IMR-90 (cell line): Measurements from ENCODE around the gene NKAIN4.

ENCODE experiments used
- CHD1 ChIP-seq: IDR thresholded peaks from 2 replicates; pipeline ENCODE4 v1.6.1; 2012; ENCODE audit warnings: low read depth, low read length, improper control_type of control experiment
- MXI1 ChIP-seq: IDR thresholded peaks from 2 replicates; pipeline ENCODE4 v1.6.1; 2012; ENCODE audit warnings: low read depth, mild to moderate bottlenecking, low read length, moderate library complexity, borderline replicate concordance
- POLR2A ChIP-seq: IDR thresholded peaks from 2 replicates; pipeline ENCODE4 v1.6.1; 2012; ENCODE audit warnings: mild to moderate bottlenecking, low read depth, low read length
- TF ChIP-seq, protein P1 (sequence below): conservative IDR thresholded peaks from 2 replicates; pipeline ENCODE4 v1.5.1; 2012; ENCODE audit warnings: mild to moderate bottlenecking, low read depth, low read length, improper control_type of control experiment
- TF ChIP-seq, protein P2 (sequence below): fragments of 150-350 bp; IDR thresholded peaks from 2 replicates; pipeline ENCODE4 v1.6.1; 2016; ENCODE audit warnings: low read depth, mild to moderate bottlenecking, low read length, moderate library complexity, borderline replicate concordance
- TF ChIP-seq, protein P3 (sequence below): fragments of 150-350 bp; IDR thresholded peaks from 2 replicates; pipeline ENCODE4 v1.6.1; 2017; ENCODE audit warnings: mild to moderate bottlenecking, antibody characterized with exemption, low read length, low read depth

DNA sequence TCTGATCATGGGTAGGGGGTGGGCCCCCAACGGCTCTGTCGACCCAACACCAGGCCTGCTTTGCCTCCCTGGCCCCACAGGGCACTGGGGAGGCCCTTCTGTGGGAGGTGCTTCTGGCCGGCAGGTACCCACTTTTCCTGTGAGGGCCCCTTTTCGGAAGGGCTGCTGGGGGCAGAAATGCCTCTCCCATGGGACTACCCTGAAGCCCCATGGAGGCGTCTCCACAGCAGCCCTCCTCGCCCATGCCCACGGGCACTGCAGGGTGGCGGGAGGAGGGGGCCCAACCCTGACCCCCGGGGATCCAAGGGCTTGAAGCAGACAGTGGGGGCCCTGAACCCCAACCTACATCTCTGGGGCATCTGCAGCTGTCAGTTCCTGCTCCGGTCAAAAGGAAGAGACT is 16.2 kb downstream of the NKAIN4 start:
- TF ChIP-seq, protein P1, sequence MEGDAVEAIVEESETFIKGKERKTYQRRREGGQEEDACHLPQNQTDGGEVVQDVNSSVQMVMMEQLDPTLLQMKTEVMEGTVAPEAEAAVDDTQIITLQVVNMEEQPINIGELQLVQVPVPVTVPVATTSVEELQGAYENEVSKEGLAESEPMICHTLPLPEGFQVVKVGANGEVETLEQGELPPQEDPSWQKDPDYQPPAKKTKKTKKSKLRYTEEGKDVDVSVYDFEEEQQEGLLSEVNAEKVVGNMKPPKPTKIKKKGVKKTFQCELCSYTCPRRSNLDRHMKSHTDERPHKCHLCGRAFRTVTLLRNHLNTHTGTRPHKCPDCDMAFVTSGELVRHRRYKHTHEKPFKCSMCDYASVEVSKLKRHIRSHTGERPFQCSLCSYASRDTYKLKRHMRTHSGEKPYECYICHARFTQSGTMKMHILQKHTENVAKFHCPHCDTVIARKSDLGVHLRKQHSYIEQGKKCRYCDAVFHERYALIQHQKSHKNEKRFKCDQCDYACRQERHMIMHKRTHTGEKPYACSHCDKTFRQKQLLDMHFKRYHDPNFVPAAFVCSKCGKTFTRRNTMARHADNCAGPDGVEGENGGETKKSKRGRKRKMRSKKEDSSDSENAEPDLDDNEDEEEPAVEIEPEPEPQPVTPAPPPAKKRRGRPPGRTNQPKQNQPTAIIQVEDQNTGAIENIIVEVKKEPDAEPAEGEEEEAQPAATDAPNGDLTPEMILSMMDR = no peak
- TF ChIP-seq MXI1 = no peak
- TF ChIP-seq POLR2A = no peak
- TF ChIP-seq, protein P2, sequence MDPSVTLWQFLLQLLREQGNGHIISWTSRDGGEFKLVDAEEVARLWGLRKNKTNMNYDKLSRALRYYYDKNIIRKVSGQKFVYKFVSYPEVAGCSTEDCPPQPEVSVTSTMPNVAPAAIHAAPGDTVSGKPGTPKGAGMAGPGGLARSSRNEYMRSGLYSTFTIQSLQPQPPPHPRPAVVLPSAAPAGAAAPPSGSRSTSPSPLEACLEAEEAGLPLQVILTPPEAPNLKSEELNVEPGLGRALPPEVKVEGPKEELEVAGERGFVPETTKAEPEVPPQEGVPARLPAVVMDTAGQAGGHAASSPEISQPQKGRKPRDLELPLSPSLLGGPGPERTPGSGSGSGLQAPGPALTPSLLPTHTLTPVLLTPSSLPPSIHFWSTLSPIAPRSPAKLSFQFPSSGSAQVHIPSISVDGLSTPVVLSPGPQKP = no peak
- TF ChIP-seq CHD1 = no peak
- TF ChIP-seq, protein P3, sequence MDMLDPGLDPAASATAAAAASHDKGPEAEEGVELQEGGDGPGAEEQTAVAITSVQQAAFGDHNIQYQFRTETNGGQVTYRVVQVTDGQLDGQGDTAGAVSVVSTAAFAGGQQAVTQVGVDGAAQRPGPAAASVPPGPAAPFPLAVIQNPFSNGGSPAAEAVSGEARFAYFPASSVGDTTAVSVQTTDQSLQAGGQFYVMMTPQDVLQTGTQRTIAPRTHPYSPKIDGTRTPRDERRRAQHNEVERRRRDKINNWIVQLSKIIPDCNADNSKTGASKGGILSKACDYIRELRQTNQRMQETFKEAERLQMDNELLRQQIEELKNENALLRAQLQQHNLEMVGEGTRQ = no peak
